Activated CD4-positive, alpha-beta memory T cell treated with anti-CD3 and anti-CD28 coated beads for 36 hours (primary cell): ENCODE results near the gene DCBLD2. TPM values are rescaled to one million over a fixed set of nuclear protein-coding genes. Genes with fewer than 3 reads are reported as not detected.

ENCODE experiments used
- CTCF ChIA-PET: fragments of 350-600 bp; sonication (Branson Sonifier 250); formaldehyde crosslinking; loops from one replicate; lab custom pipeline; 2021; ENCODE audit warnings: antibody characterized with exemption, inconsistent platforms; lab: Charles Lee
- POLR2A ChIA-PET: fragments of 350-600 bp; sonication (Branson Sonifier 250); formaldehyde crosslinking; loops from one replicate; lab custom pipeline; 2021; ENCODE audit warnings: antibody characterized with exemption; lab: Charles Lee
- DNase-seq: peaks from one replicate; pipeline ENCODE4 v3.0.0-alpha.2; 2020
- H3K27ac Mint-ChIP-seq: one replicate; pipeline ENCODE4 v1.8.0; 2021; ENCODE audit warnings: mixed read lengths
- H3K27me3 Mint-ChIP-seq: one replicate; pipeline ENCODE4 v1.8.0; 2021; ENCODE audit warnings: mixed read lengths
- H3K36me3 Mint-ChIP-seq: one replicate; pipeline ENCODE4 v1.8.0; 2021; ENCODE audit warnings: mixed read lengths
- H3K4me1 Mint-ChIP-seq: one replicate; pipeline ENCODE4 v1.8.0; 2021; ENCODE audit warnings: low read depth, mixed read lengths
- H3K4me3 Mint-ChIP-seq: one replicate; pipeline ENCODE4 v1.8.0; 2021; ENCODE audit warnings: mild to moderate bottlenecking, mixed read lengths
- H3K9me3 Mint-ChIP-seq: one replicate; pipeline ENCODE4 v1.8.0; 2021; ENCODE audit warnings: mixed read lengths
- intact Hi-C: fragments of 100-400 bp; cut with micrococcal nuclease; formaldehyde crosslinking; loops from one replicate; pipeline ENCODE4 v1.15.1; 2023
- total RNA-seq, 2 experiments: library from RNA; stranded (reverse); gene quantifications; one replicate each; pipeline ENCODE4 v1.2.3, GENCODE V29; 2021

Gene DCBLD2
- total RNA-seq, 2 experiments from 2014 or later = 1.2 to 1.6 TPM

GRCh38 chr3:98801043-98801747 is 100.3 kb downstream of the DCBLD2 start:
- no peak overlapping the region for H3K27ac Mint-ChIP-seq
- intact Hi-C loops = no loop called here
- H3K9me3 Mint-ChIP-seq = peaks cover 2% of the 10 kb centered on the region
- ChIA-PET CTCF (no interaction called here), POLR2A (no interaction called here)
- DNase-seq = no peak
- H3K4me1 Mint-ChIP-seq = no peaks in the 10 kb centered on the region
- H3K27me3 Mint-ChIP-seq = no peaks in the 10 kb centered on the region
- H3K4me3 Mint-ChIP-seq = no peak overlapping the region
- no peaks in the 10 kb centered on the region for H3K36me3 Mint-ChIP-seq

GRCh38 chr3:98800401-98800800 is 101.1 kb downstream of the DCBLD2 start:
- Mint-ChIP-seq H3K27me3 (no peaks in the 10 kb centered on the region), H3K27ac (no peak overlapping the region), H3K9me3 (peaks cover 2% of the 10 kb centered on the region), H3K4me1 (no peaks in the 10 kb centered on the region), H3K36me3 (no peaks in the 10 kb centered on the region), H3K4me3 (no peak overlapping the region)
- ChIA-PET CTCF (no interaction called here), POLR2A (no interaction called here)
- intact Hi-C loops = no loop called here
- DNase-seq = no peak

- H3K27me3 Mint-ChIP-seq = no peaks in the 10 kb centered on the region
- peaks cover 2% of the 10 kb centered on the region for H3K9me3 Mint-ChIP-seq
- ChIA-PET POLR2A (no interaction called here), CTCF (no interaction called here)
- no peak overlapping the region for H3K4me3 Mint-ChIP-seq
- no peaks in the 10 kb centered on the region for H3K4me1 Mint-ChIP-seq
- intact Hi-C loops = no loop called here
- DNase-seq = no peak
- H3K27ac Mint-ChIP-seq = no peak overlapping the region
- no peaks in the 10 kb centered on the region for H3K36me3 Mint-ChIP-seq
Observed at GRCh38 chr3:98799479-98799878, 102.0 kb downstream of the DCBLD2 start.

GRCh38 chr3:98798820-98799219 is 102.7 kb downstream of the DCBLD2 start:
- Mint-ChIP-seq H3K27ac (no peak overlapping the region), H3K9me3 (peaks cover 2% of the 10 kb centered on the region), H3K36me3 (no peaks in the 10 kb centered on the region), H3K4me1 (no peaks in the 10 kb centered on the region), H3K4me3 (no peak overlapping the region), H3K27me3 (no peaks in the 10 kb centered on the region)
- ChIA-PET POLR2A (no interaction called here), CTCF (no interaction called here)
- intact Hi-C loops = no loop called here
- DNase-seq = no peak

- no peak overlapping the region for H3K27ac Mint-ChIP-seq
- CTCF ChIA-PET = interaction anchor here (0.7 kb wide), 1 partner anchor 72 kb away, joined by 3 read pairs; no protein-coding TSS in a partner anchor
- intact Hi-C loops = no loop called here
- no peak overlapping the region for H3K4me3 Mint-ChIP-seq
- H3K4me1 Mint-ChIP-seq = no peaks in the 10 kb centered on the region
- H3K27me3 Mint-ChIP-seq = peaks cover 3% of the 10 kb centered on the region
- POLR2A ChIA-PET = no interaction called here
- no peak for DNase-seq
- peaks cover 2% of the 10 kb centered on the region for H3K9me3 Mint-ChIP-seq
- no peaks in the 10 kb centered on the region for H3K36me3 Mint-ChIP-seq
Observed at GRCh38 chr3:98797905-98798304, 103.6 kb downstream of the DCBLD2 start.

GRCh38 chr3:98796334-98796733 is 105.2 kb downstream of the DCBLD2 start:
- DNase-seq = no peak
- Mint-ChIP-seq H3K4me1 (no peaks in the 10 kb centered on the region), H3K36me3 (no peaks in the 10 kb centered on the region), H3K27me3 (peaks cover 3% of the 10 kb centered on the region), H3K27ac (no peak overlapping the region), H3K9me3 (no peaks in the 10 kb centered on the region), H3K4me3 (no peak overlapping the region)
- CTCF ChIA-PET = no interaction called here
- intact Hi-C loops = no loop called here
- POLR2A ChIA-PET = no interaction called here

GRCh38 chr3:98793971-98794370 is 107.5 kb downstream of the DCBLD2 start:
- H3K9me3 Mint-ChIP-seq = no peaks in the 10 kb centered on the region
- no peak for DNase-seq
- H3K27me3 Mint-ChIP-seq = peaks cover 8% of the 10 kb centered on the region
- H3K36me3 Mint-ChIP-seq = no peaks in the 10 kb centered on the region
- H3K4me3 Mint-ChIP-seq = no peak overlapping the region
- CTCF ChIA-PET = interaction anchor here (1.1 kb wide), 1 partner anchor 754 kb away, joined by 3 read pairs; no protein-coding TSS in a partner anchor
- intact Hi-C loops = no loop called here
- no peaks in the 10 kb centered on the region for H3K4me1 Mint-ChIP-seq
- no peak overlapping the region for H3K27ac Mint-ChIP-seq
- POLR2A ChIA-PET = no interaction called here

GRCh38 chr3:98791341-98792325 is 109.9 kb downstream of the DCBLD2 start:
- no peak for DNase-seq
- intact Hi-C loops = no loop called here
- ChIA-PET POLR2A (no interaction called here), CTCF (no interaction called here)
- H3K27ac Mint-ChIP-seq = no peak overlapping the region
- H3K4me1 Mint-ChIP-seq = no peaks in the 10 kb centered on the region
- H3K4me3 Mint-ChIP-seq = no peak overlapping the region
- H3K27me3 Mint-ChIP-seq = peaks cover 10% of the 10 kb centered on the region
- H3K9me3 Mint-ChIP-seq = no peaks in the 10 kb centered on the region
- no peaks in the 10 kb centered on the region for H3K36me3 Mint-ChIP-seq

GRCh38 chr3:98788651-98789050 is 112.8 kb downstream of the DCBLD2 start:
- no peak for DNase-seq
- Mint-ChIP-seq H3K27ac (no peak overlapping the region), H3K4me1 (no peaks in the 10 kb centered on the region), H3K9me3 (no peaks in the 10 kb centered on the region), H3K4me3 (no peak overlapping the region), H3K36me3 (no peaks in the 10 kb centered on the region), H3K27me3 (peaks cover 11% of the 10 kb centered on the region)
- intact Hi-C loops = no loop called here
- ChIA-PET CTCF (no interaction called here), POLR2A (no interaction called here)

GRCh38 chr3:98787181-98787580 is 114.3 kb downstream of the DCBLD2 start:
- Mint-ChIP-seq H3K9me3 (no peaks in the 10 kb centered on the region), H3K4me3 (no peak overlapping the region), H3K27me3 (peaks cover 7% of the 10 kb centered on the region), H3K4me1 (no peaks in the 10 kb centered on the region), H3K27ac (no peak overlapping the region), H3K36me3 (no peaks in the 10 kb centered on the region)
- no peak for DNase-seq
- POLR2A ChIA-PET = no interaction called here
- intact Hi-C loops = no loop called here
- CTCF ChIA-PET = no interaction called here

GRCh38 chr3:98786364-98787006 is 115.0 kb downstream of the DCBLD2 start:
- Mint-ChIP-seq H3K36me3 (no peaks in the 10 kb centered on the region), H3K4me3 (no peak overlapping the region), H3K4me1 (no peaks in the 10 kb centered on the region), H3K9me3 (no peaks in the 10 kb centered on the region), H3K27ac (no peak overlapping the region), H3K27me3 (peaks cover 7% of the 10 kb centered on the region)
- intact Hi-C loops = no loop called here
- no peak for DNase-seq
- POLR2A ChIA-PET = no interaction called here
- CTCF ChIA-PET = no interaction called here
